Activated effector memory CD4-positive, alpha-beta T cell treated with anti-CD3 and anti-CD28 coated beads, Interleukin-2, amount 50 U/mL, for 16 hours (primary cell): ENCODE results near the gene SMAD7.

ENCODE experiments used
- DNase-seq: peaks from one replicate; pipeline ENCODE4 v3.0.0-alpha.2; 2020

Gene SMAD7

DNA sequence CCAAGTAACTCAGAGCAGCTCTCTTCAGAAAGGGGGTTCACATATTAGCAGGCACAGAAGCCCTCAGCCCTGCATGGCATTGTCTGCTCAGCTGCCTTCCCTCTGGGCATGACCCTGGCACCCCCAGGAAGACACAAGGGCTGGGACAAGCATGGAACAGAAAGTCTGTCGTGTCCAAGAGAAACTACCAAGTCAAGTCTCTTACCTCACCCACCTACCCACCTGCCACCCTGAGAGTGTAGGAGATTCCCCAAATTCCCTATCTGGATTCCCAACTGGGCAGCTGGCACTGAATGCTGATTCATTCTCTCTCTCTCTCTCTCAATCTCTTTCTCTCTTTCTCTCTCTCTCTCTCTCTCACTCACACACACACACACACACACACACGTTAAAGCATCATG lies 21.6 kb downstream of the SMAD7 start:
- DNase-seq = no peak

DNA sequence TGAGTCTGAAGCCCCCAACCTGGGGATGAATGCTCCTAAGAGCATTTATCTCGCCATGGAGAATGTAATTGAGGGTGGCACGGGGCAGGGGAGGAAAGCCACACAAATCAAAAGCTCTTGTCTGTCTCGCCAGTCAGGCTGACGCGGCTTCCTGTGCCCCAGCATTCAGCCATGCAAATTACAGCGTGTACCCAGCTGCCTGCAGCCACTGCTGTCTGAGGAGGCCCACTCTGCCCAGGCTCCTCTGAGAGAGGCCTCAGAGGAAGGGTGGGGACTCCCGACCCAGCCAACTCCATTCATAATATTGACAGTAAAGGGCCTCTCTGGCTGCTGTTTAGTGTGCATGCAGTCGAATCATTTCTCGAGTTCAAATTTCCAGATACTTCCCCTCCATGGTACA lies 22.0 kb downstream of the SMAD7 start:
- DNase-seq = peak; percentile 90

DNA sequence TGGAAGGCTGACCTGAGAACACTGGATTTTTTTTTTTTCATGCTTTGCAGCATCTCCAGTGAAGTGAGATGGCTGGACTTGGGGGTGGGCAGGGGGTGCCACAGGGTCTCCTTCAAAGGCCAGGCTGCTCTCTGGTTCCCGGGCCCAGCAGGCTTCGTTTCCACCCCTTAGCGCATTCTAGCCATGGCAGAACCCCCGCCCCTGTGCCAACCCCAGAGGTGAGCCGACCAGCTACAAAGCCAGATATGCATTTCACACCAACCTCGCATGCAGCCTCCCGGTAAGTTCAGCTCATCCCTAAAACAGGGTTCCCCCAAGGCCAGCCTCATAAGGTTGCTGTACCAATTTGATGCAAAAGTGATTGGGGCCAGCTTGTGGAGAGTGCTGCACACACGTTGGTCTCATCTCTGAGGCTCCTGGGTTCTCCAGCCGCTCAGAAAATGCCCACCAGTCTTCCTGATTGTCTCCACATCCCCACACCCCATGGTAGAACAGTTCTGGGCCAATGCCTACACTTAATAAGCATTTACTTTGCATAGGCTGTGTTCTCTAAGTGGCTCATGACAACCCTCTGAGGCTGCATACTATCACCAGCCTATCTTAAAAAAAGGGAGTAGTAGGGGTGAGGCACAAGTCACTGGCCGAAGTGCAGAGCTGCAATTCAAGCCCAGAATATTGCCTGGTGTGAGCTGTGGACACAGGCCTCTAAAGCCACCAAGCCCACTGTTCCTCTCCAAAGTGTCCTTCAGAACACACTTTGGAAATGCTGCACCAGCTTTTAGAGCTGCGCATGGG lies 23.3 kb downstream of the SMAD7 start:
- no peak for DNase-seq

DNA sequence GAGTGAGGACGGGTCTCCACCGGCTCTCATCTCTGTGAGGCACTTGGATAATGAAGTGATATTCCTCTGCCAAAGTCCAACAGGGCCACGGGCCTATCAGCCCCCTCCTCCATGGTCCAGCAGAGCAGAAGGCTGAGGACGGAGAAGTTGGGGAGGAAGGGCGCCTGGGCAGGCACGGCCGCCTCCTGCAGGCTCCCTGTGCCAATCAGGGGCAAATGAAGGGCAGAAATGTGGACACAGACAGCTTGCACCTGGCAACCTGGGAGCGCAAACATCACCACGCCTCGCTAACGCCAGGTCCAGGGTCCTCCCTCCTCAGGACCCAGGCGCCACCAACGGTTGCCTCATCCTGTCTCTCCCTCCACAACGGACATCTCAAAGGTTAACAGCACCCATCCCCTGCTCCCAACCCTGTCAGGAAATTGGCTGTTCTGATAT lies 24.3 kb downstream of the SMAD7 start:
- DNase-seq = no peak

DNA sequence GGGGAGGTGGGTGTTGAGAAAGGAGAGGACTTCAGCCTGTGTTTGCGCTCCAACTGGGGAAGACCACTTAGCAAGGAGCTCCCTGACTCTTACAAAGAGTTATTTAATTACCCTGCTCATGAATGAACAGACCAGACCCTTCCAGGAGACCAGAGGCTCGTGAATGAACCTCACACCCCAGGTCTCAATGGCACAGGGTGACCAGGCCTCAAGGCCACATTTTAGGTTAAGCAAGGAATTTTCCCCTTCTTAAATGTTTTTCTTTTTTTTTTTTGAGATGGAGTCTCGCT lies 25.3 kb downstream of the SMAD7 start:
- DNase-seq = no peak

DNA sequence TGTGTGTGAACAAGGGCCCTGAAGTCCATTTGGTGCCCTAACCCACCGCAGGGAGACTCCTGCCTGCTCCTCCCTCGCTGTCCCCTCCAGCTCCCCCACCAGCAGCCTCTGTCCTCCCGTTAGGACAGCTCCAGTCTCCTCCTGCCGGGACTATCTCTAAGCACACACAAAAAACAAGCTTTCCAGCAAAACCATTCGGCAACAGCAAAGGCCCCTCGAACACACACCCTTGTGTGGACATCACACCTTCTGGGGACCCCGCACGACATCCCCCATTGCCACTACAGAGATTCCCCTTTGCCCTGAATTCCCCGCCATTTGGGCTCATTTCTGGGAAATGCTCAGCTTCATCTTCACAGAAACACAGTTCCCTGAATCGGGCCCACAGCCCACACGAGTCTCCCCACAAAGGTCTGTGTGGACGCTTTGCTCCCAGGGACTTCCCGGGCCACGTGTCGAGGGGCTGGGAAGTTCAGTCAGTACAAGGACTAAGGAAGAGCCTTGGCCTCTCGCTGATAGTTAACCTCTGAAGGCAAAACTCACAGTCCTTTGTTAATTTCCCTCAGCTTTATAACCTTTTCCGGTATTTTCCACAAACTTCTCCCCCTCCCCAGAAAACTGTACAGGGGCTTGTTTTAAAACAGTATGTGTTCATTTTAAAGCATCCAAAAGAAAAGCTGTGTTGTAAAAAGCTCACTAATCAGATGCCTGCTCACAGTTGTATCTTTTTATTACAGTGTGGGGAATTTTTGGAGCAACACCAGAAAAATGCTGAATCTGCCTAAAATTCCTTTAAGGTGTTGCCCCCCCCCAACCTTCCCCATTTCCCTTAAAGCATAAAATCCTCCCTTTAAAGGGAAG lies 25.9 kb downstream of the SMAD7 start:
- peak; percentile 69 for DNase-seq

DNA sequence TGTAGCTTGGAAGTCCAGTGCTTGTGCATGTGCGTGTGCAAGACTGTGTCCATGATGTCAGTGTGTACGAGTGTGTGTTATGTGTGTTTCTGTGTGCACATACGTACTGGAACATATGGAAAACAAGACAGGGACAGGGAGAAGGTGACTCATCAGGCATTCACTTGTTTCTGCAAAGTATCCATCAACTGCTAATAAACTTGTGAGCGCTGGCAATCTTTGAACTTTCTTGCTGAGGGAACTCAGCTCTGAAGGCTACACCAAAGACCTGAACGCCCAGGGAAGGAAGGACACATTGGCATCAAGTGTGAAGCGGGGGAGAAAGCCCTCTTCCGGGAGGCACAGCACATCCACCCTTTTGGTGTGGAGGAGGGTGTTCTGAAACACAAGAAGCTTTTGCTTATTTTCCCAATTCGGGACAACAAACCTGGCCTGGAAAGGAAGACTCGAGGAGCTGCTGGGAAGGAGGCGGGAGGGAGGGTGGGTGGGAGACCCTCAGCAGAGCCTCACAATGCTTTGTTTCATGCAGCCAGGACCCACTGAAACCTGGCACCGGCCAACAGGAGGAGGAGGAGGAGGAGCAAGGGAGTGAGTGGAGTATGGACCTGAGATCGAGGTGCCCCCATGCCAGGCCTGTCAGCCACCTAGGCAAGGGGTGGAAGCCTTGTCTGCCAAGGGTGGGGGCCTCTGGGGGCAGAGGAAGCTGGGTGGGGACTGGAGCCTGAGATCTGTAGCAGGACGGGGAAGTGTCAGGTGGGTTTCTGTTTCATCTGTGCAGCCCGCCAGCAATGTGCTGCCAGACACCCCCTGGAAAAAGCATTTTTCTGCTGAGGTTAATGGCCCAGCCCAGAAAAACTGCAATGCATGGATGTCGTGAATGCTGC lies 26.8 kb downstream of the SMAD7 start:
- DNase-seq = peak; percentile 61

DNA sequence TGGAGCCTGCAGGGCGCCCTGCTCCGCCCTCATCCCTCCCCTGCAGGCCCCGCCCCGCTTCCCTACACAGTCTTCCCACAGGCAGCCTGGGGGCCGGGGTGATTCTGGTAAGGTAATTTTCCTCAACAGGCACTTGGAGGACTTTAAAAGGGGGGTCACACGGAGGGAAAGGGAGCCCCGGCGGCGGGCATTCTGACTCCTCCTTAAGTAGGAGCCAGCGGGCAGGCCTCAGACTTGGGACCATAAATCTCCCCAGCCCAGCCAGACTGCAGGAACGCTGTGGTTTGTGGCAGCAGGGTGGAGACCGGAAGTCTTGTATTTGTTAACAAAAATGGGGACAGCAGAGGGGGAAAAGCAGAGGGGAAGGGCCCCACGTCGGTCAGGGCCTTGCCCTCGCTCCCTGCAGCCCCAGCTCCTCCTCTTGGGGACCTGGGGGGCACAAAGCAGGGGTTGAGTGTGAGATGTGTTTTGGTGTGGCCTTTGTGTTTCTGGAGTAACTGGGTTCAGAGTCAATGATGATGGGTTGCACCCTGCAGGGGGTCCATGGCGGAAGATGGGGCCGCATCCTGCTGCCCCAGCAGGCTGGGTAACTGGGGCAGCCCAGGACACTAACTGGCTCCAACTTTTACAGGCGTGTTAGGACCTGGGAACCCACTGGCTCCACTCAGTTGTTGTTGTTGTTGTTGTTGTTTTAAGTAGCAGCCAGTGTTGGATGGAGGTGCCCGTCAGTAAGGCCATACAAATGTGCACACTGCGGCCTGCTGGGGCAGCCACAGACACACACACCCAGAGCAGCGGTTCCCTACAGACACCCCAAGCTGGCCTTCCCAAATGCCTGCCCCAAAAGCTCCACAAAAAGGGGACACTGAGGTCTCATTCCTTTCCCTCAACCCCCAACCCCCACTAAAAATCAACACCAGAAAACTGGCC lies 27.7 kb downstream of the SMAD7 start:
- peak; percentile 65 for DNase-seq

DNA sequence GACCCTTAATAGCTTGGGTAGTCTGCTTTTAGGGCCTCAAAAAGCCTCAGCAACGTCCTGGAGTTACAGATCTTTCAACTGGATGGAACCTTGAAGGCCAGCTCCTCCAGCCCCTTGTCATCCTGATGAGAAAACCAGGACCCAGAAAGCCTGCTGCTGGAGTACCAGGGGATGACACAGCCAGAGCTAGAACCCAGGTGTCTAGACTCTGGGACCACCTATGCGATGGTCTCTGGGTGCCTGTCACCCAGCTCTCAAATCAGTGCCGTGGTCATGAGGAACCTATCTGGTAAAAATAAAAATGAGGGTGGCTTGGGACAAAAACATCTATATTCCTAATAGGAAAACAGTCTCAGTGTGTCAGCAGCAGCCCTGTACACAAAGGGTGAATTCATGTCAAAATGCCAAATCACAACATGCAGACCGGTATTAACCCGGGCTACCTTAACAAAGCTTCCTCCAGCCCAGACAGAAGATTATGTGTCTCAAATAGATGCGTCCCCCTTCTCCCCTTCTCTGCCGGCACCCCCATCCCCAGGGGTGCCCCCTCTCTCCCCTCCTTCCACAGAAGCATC lies 28.5 kb downstream of the SMAD7 start:
- peak; percentile 54 for DNase-seq

DNA sequence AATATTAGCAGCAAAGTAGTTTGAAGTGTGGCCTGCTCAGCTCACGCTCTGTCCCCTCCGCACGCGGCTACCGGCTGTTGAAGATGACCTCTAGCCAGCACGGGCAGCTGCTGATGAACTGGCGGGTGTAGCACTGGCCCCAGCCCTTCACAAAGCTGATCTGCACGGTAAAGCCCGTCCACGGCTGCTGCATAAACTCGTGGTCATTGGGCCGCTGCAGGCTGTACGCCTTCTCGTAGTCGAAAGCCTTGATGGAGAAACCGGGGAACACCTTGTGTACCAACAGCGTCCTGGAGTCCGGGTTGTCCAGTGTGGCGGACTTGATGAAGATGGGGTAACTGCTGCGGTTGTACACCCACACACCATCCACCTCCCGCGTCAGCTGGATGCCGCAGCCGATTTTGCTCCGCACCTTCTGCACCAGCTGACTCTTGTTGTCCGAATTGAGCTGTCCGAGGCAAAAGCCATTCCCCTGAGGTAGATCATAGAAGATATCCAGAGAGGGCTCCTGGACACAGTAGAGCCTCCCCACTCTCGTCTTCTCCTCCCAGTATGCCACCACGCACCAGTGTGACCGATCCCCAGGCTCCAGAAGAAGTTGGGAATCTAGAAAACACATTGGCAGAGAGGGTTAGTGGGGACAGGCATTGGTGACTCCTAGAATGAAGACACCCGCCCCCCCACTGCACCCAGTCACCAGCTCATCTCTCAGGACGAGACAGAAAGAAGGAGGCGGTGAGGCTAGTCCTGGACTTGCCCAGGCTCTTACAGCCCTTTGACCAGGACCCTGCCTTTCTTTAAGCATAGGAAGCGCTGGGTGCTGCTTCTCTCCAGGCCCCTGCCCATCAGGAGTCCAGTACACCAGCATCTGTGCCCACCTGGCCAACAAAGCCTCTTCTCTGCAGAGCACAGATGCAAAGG lies 29.2 kb downstream of the SMAD7 start:
- peak; percentile 55 for DNase-seq

DNA sequence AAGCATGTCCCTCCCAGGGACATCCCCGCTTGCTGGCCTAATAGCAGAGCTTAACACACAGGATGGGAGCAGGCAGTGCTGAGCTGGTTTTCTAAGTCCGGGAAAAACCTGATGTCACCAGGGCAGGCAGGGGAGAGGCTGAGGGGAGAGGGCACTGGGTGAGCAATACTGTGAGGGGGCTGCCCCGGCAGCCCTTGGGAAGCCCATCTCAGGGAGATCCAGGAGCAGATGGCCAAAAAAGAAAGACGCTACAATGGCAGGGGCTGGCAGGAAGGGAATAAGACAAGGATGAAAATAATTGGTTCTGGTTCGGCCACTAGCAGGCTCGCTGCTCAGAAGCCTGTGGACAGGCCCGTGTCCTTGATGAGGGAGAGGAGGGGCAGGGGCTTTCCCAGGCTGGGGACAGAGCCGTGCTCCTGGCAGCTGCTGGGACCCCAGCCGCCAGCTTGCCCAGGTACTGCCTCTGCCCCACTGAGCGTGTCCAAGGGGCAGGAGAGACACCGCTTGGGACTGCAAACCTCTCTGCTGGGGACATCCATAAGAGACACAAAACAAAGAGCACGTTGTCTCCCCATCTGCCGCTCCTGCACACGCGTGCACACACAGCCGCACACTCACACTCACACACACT lies 30.2 kb downstream of the SMAD7 start:
- peak; percentile 57 for DNase-seq

DNA sequence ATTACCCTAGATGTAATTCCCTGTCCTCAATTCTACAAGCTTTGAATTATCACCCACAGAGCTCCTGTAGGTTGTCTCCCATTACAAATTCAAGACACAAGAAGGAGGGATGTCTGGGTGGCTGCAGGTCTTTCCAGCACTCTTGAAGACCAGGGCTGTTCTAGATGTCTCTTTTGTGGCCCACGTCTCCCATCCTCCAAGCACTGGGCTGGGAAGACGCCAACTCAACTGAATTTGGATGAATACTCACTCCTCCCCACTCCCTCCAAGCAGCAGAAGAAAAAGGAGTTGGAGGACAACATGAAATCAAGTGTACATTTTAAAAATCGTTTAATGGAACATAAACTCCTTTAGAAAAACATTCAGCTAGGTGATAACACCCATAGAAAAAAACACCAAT lies 31.2 kb downstream of the SMAD7 start:
- DNase-seq = peak; percentile 24

DNA sequence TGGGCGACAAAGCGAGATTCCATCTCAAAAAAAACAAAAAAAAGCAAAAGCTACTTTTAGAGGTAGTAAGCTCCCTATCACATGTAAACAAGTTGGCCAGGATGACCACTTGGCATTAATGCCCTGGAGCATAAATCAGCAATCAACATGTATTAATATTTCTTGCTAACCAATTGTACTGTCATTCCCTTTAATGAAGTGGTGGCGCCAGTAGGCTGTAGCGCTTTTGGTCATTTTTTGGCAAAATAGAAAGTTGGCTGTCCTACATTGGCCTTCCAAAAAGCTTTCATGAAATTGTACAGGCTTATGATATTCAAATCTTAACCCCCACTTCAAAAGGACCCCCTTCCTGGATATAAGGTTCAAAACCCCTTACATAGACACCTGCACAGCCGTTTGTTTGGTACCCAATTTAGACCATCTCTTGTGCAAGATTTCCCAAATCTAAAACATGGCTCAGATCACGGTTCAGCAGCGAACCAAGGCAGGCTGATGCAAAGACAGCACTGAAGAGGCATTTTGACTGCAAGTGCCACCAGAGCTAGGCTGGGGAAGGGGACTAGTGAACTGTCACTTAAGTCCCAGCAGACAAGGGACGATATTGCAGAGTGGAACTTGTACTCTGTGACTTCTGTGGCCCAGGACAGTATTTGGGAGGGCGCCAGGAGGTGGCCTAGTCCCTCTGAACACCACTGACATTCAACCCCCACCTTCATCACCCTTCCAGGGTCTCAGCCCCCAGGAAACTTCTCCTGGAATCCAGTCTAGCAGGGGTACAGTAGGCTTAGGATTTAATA lies 31.9 kb downstream of the SMAD7 start:
- peak; percentile 50 for DNase-seq

DNA sequence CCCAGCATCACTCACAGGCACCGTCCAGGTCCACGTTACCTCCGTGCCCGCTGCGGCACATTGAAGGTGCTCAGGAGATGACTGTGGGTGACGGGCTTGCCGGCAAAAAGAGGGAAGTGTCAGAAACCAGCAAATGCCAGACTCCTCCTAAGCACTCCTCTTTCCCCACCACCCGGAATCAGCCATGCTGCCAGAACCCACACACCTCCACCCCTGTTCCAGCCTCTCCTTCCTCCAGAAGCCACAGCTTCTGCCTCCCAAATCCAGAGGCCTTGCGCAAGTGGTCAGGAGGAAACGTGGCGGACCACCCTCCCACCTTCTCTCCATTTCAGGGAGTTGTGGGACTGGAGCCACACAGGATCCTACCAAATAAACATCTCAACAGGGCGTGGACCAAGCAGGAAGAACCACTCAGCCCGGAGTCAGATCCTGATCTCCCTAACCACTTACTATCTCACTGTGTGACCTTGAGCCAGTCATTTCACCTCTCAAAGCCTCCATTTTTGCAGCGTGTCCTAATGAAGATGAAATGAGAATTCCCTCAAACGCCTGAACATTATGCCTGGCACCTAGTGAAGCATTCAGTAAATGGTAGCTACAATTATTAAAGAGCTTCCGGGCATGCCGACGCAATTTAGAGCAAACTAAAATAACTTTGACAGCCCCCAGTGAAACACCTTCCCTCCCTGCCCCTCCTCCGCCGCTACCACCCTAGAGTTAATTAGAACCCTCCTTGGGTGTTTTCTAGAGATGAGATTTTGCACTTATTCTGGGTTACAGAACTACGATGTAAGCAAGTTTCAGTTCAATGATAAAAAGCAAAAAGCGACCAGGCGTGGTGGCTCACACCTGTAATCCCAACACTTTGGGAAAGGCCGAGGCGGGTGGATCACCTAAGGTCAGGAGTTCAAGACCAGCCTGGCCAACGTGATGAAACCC lies 32.9 kb downstream of the SMAD7 start:
- DNase-seq = peak; percentile 54

DNA sequence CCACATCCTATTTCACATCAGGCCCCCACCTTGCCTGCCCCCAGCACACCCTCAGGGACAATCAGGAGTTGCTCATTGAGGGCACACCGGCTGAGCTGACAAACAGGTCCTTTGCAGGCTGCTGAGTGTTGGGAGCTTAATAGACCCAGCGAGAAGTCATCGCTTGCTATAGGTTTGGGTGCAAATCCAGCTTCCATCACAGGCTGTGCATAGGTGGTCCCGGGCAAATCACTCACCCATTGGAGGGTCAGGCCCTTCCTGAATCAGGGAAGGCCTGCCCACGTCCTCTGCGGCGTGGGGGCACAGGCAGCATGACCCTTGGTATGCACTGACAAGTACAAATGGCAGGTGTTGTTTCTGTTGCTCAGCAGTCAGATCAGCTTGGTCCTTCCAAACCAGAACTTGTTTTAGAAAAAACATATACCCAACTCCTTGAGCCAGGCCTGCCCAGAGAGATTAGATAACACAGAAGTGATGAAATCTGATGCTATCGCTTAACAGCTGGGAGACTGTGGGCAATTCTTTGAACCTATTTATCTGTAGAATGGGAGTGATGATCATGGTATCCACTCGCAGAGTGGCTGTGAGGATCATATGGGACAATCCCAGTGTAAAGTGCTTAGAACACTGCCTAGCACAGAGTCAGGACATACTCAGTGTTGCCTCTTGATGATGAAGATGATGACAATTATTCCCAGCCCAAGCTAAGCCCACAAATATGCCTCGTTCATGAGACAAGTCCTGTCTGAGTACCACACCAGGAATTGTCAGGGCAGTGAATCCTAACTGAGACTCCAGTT lies 34.9 kb downstream of the SMAD7 start:
- DNase-seq = peak; percentile 59

DNA sequence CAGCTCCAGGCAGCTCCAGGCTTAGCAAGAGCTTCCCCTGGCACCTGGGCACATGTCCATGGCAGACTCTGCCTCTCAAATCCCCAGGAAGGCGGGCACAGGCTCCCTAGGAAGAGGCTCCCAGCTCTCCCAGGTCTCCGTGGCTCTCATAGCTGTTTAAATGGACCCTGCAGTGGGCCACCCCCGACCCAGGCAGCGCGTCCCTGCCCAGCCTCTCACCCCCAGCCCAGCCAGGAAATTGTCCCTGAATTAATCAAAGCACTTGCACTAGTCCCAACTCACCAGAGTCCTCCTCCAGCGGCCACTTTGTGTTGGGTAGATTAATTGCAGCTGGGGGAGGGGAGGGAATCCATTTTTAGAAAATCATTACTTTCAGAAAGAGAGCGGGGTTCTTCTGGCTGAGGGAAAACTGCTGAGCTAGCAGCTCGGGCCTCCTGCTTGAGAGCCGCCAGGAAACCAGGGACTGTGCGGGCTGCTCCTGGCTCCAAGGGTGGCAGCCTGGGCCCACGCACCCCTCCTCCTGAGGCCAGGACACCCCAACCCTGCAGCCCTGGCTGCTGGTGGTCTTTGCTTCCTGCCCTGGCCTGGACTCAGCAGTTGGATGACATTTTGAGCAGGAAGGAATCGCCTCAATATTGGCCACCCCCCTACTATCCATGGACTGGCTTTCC lies 36.0 kb downstream of the SMAD7 start:
- DNase-seq = peak; percentile 46

DNA sequence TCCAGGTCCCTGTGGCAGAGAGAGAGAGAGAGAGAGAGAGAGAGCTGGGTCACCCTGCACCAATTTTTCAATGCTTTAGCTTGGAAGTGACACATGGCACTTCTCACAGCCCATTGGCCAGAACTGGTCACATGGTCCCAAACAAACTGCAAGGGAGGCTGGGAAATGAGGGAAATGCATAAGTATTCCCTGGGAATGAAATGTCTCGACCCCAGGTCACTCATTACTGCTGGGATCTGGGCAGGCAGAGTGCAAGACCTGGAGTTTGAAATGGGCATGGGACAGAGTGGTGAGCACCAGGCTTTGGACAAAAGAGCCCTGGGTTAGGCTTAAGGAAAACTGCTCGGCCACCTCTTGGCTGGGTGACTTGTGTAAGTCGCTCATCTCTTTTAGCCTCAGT lies 37.0 kb downstream of the SMAD7 start:
- peak; percentile 43 for DNase-seq
